Testis (tissue), 3 donors: ENCODE measurements around the gene ISG15. TPM values are rescaled to one million over a fixed set of nuclear protein-coding genes. Genes with fewer than 3 reads are reported as not detected.

Experiments used
- DNase-seq: peaks from one replicate; pipeline ENCODE4 v3.0.0-alpha.2; 2019
- H3K27ac ChIP-seq, 2 donors: fragments of 200-600 bp; sonication (generic); one replicate each; pipeline ENCODE4 v1.5.1; 2019
- H3K27me3 ChIP-seq: fragments of 200-600 bp; sonication (generic); one replicate; pipeline ENCODE4 v1.5.1; 2019
- H3K36me3 ChIP-seq: fragments of 200-600 bp; sonication (generic); one replicate; pipeline ENCODE4 v1.5.1; 2017; ENCODE audit warnings: low read depth; ENCODE audit errors: missing control alignments
- H3K4me1 ChIP-seq: fragments of 200-600 bp; sonication (generic); one replicate; pipeline ENCODE4 v1.5.1; 2019
- H3K4me3 ChIP-seq, 2 donors: fragments of 200-600 bp; sonication (generic); one replicate each; pipeline ENCODE4 v1.5.1; 2017 to 2019
- H3K9me3 ChIP-seq: fragments of 200-600 bp; sonication (generic); one replicate; pipeline ENCODE4 v1.5.1; 2017
- POLR2A ChIP-seq: fragments of 450-650 bp; IDR thresholded peaks from one replicate; pipeline ENCODE4 v1.6.1; 2017; ENCODE audit warnings: antibody characterized with exemption, mild to moderate bottlenecking, moderate library complexity
- WGBS, 2 donors: methylation state at CpG; one replicate each; pipeline ENCODE4 v1.1.5; 2018; 5-methylcytosine and 5-hydroxymethylcytosine counted together
- intact Hi-C: fragments of 100-400 bp; cut with DNase I; formaldehyde crosslinking; loops from one replicate; pipeline ENCODE4 v1.15.1; 2023; ENCODE audit warnings: low total_unique reads
- polyA plus RNA-seq: library from polyadenylated mRNA; stranded (reverse); fragments of 350-450 nt; fragmentation: Illumina TruSeq; extraction: RNeasy Lipid Tissue Mini Kit (QIAGEN cat#74804); gene quantifications from one replicate; pipeline ENCODE4 v1.2.3, GENCODE V29; 2014; ENCODE audit warnings: low read depth, low replicate concordance; ENCODE audit not compliant: insufficient read depth
- total RNA-seq, 2 donors: library from RNA; depleted of rRNA; stranded (reverse); fragments of >200 nt; gene quantifications; one replicate each; pipeline ENCODE4 v1.2.3, GENCODE V29; 2016
- TF ChIP-seq, protein P1 (sequence below), 3 experiments: fragments of 450-650 bp in 2 of 3; fragments of 200-600 bp in 1 of 3; sonication (generic) in 1 of 3; IDR thresholded peaks; one replicate each; pipeline ENCODE4 v1.5.1; 2016 to 2019; ENCODE audit warnings: antibody characterized with exemption in 3 of 3, mild to moderate bottlenecking in 2 of 3, moderate library complexity in 1 of 3

The ISG15 gene
- total and polyA plus RNA-seq, 3 donors from 2014 or later = 16.6 to 24.0 (median 22.8) TPM

- TF ChIP-seq, protein P1, sequence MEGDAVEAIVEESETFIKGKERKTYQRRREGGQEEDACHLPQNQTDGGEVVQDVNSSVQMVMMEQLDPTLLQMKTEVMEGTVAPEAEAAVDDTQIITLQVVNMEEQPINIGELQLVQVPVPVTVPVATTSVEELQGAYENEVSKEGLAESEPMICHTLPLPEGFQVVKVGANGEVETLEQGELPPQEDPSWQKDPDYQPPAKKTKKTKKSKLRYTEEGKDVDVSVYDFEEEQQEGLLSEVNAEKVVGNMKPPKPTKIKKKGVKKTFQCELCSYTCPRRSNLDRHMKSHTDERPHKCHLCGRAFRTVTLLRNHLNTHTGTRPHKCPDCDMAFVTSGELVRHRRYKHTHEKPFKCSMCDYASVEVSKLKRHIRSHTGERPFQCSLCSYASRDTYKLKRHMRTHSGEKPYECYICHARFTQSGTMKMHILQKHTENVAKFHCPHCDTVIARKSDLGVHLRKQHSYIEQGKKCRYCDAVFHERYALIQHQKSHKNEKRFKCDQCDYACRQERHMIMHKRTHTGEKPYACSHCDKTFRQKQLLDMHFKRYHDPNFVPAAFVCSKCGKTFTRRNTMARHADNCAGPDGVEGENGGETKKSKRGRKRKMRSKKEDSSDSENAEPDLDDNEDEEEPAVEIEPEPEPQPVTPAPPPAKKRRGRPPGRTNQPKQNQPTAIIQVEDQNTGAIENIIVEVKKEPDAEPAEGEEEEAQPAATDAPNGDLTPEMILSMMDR (IDR thresholded peaks at IDR 0.05) = no peak
- no peak for TF ChIP-seq POLR2A
- intact Hi-C loops = no loop called here
- Histone ChIP-seq H3K4me1 (peaks cover 6% of the 10 kb centered on the region), H3K27me3 (no peaks in the 10 kb centered on the region), H3K36me3 (no peaks in the 10 kb centered on the region), H3K4me3 (no peak overlapping the region), H3K27ac (no peak overlapping the region), H3K9me3 (no peaks in the 10 kb centered on the region)
- DNase-seq = no peak
- 50 to 57% methylated on average over 24 to 29 of the region's 30 CpGs for WGBS, 2 donors
These were observed 17.3 kb upstream of the ISG15 start for GRCh38 chr1:995665-996633.

DNA sequence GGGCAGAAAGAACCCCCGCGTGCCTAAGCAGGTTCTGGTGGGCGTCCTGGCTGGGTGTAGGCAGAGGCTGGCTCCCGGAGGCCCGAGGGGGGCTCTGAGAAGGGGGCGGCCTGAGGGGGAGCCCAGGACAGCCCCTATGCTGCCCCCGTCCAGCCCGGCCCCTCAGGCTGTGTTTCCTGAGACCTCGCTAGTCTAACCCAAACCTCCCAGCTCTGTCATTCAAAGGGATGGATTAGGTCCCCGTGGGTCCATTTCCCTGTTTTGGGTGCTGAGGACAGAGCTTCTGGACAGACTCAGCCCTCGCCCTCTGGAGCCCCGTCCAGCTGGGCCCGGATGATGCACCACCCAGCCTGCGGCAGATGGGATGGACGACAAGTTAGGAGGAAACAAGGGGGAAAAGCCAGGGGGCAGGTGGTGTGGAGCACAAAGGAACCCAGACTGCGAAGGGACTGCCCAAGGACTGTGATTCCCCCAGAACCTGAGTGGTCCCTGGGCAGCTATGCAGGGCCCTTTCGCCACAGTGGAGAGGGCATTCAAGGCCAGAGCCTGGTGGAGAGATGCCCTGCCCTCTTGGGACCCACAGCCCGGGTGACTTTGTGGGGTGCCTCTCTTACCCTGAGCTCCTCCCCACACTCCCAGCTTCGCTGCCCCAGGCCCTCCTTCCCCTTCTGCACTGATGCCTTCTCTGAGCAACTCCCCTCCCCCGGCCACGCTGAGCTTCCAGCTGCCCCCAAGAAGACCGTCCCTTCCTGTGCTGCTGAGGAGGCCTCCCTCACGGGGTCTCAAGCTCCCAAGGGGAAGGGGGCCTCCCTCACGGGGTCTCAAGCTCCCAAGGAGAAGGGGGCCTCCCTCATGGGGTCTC is 16.2 kb upstream of the ISG15 start:
- H3K27ac ChIP-seq = no peak overlapping the region
- no peak for TF ChIP-seq POLR2A
- TF ChIP-seq, protein P1 (IDR thresholded peaks at IDR 0.05) = no peak
- DNase-seq = no peak
- no peak overlapping the region for H3K4me3 ChIP-seq
- WGBS, 2 donors = 62 to 69% methylated on average over 17 to 24 of the region's 24 CpGs
- no peaks in the 10 kb centered on the region for H3K27me3 ChIP-seq
- H3K4me1 ChIP-seq = peaks cover 6% of the 10 kb centered on the region
- H3K36me3 ChIP-seq = no peaks in the 10 kb centered on the region
- H3K9me3 ChIP-seq = no peaks in the 10 kb centered on the region
- intact Hi-C loops = no loop called here

GRCh38 chr1:997713-997992 is 15.6 kb upstream of the ISG15 start:
- Histone ChIP-seq H3K27ac (no peak overlapping the region), H3K4me3 (no peak overlapping the region), H3K4me1 (peaks cover 6% of the 10 kb centered on the region), H3K27me3 (no peaks in the 10 kb centered on the region), H3K9me3 (no peaks in the 10 kb centered on the region), H3K36me3 (no peaks in the 10 kb centered on the region)
- no peak for DNase-seq
- no peak for TF ChIP-seq POLR2A
- TF ChIP-seq, protein P1 (IDR thresholded peaks at IDR 0.05) = no peak
- intact Hi-C loops = no loop called here
- 56 to 60% methylated on average over 3 of the region's 3 CpGs for WGBS, 2 donors

DNA sequence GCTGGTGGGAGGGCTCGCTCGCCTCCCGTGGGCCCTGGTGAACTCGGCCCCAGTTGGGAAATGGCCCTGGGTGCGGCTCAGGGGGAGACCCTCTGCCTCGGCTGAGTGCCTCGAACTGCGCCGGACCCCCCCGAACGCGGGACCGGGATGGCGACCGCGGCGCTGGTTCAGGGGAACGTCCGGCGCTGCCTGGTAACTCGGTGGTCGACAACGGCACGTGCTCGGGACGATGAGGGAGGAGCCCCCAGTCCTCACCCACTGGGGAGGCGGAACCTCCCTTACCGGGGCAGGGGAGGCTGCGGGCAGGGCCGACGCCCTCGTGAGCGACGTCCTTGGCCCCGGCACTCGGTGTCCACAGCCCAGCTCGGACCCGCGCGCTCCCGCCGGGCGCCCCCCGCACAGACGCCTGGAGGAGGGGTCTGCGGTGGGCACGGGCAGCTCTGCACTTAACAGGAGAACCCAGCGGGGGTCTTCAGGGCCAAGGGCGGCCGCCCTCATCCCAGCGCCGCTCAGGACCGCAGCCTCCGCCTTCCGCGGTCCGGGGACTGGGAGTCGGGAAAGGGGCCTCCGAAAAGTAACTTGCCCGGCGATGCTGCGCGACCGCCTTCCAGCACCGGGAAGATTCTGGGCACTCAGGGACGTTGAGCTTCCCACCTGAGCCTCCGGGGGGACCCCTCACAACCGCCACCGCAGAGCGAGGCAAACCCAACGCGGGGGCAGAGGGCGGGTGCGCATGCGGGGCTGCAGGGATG is 15.1 kb upstream of the ISG15 start:
- H3K36me3 ChIP-seq = no peaks in the 10 kb centered on the region
- intact Hi-C loops = no loop called here
- peaks cover 6% of the 10 kb centered on the region for H3K4me1 ChIP-seq
- H3K9me3 ChIP-seq = no peaks in the 10 kb centered on the region
- peak overlapping the region; percentile 51 to 56 for H3K4me3 ChIP-seq
- no peak for DNase-seq
- no peak overlapping the region for H3K27ac ChIP-seq
- TF ChIP-seq POLR2A = no peak
- TF ChIP-seq, protein P1 (IDR thresholded peaks at IDR 0.05) = no peak
- WGBS, 2 donors = 36 to 58% methylated on average over 17 to 33 of the region's 75 CpGs
- H3K27me3 ChIP-seq = no peaks in the 10 kb centered on the region
